ENCODE measurements around the gene MXI1.

DNA sequence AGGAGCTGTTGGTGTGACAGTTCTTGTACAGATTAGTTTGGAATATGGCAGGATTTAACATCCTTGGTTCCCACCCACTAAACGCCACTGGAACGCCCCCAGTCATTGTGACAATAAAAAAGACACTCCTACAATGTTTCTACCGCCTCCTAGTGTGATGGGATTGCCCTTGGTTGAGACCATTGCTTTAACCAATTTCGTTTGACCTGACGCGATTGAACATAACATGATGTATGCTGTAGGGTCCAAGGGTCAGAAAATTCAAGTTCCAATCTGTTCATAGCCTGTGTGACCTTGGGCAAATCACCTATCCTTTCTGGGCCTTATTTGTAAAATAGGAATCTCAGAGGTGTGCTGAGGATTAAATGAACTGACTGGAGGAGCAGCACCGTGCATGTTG is 12.5 kb downstream of the MXI1 start:
- TF ChIP-seq, protein P1, sequence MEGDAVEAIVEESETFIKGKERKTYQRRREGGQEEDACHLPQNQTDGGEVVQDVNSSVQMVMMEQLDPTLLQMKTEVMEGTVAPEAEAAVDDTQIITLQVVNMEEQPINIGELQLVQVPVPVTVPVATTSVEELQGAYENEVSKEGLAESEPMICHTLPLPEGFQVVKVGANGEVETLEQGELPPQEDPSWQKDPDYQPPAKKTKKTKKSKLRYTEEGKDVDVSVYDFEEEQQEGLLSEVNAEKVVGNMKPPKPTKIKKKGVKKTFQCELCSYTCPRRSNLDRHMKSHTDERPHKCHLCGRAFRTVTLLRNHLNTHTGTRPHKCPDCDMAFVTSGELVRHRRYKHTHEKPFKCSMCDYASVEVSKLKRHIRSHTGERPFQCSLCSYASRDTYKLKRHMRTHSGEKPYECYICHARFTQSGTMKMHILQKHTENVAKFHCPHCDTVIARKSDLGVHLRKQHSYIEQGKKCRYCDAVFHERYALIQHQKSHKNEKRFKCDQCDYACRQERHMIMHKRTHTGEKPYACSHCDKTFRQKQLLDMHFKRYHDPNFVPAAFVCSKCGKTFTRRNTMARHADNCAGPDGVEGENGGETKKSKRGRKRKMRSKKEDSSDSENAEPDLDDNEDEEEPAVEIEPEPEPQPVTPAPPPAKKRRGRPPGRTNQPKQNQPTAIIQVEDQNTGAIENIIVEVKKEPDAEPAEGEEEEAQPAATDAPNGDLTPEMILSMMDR (IDR thresholded peaks at IDR 0.05) = no peak
- no peak for TF ChIP-seq EZH2 (IDR thresholded peaks at IDR 0.05; ENCODE audit: borderline replicate concordance, insufficient read depth, low read depth, low read length, poor library complexity, severe bottlenecking)
